ENCODE data around the gene FCSK. TPM values are rescaled to one million over a fixed set of nuclear protein-coding genes. Genes with fewer than 3 reads are reported as not detected.

The FCSK gene
- total and polyA plus RNA-seq, 2 of the 8 experiments (the other 6 are each of a cell fraction or from before 2014, with no cell fraction given) = 4.6 to 5.1 TPM

DNA sequence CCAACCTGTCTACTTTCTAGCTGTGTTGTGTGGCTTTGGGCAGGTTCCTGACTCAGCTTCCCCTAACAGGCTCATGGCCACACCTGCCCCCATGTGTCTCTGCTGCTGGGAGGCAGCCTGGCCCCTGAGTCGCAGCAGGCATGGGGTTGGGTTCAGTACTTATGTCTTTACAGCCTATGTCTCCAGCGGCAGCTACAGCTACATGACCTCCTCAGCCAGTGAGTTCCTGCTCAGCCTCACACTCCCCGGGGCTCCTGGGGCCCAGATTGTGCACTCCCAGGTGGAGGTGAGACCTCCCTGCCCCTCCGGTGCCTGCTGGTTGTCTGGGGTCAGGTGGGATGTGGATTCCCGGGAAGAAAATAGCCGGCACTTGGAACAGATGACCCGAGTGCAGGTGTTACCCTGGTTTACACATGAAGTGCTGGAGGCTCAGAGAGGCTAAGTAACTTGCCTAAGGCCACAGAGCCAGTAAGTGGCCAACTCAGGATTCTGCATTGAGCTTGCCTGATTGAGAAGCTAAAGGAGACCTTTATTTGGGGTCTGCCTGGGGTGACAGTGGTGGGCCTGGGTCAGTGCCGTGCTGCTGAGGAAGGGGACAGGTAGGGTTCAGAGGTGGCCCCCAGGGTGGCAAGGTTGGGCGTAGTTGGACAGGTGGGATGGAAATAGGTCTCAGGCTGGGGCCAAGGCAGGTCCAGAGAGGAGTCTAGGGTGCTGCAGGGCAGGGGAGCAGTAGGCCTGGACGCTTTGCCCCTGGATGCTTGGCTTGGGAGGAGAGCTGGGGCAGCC, 15.9 kb downstream of the FCSK start:
- no peak overlapping the region for H3K4me3 ChIP-seq (ENCODE audit: extremely low read depth in 1 of 4, insufficient read depth in 2 of 4, low read depth in 3 of 4, low read length in 4 of 4)
- no peak overlapping the region for H2AFZ ChIP-seq (ENCODE audit: low read length)
- H3K14ac ChIP-seq (ENCODE audit: insufficient read length) = no peak overlapping the region
- H3K79me1 ChIP-seq (ENCODE audit: low read depth, low read length) = no peaks in the 10 kb centered on the region
- H3K23me2 ChIP-seq (ENCODE audit: low read depth, low read length) = no peaks in the 10 kb centered on the region
- H2BK120ac ChIP-seq (replicated peaks; ENCODE audit: low read depth, low read length) = no peak overlapping the region
- H3K36me3 ChIP-seq (ENCODE audit: control insufficient read depth in 2 of 4, insufficient read depth in 4 of 4, low read length in 3 of 4) = no peaks in the 10 kb centered on the region
- ChIA-PET POLR2A (ENCODE audit: partially characterized antibody) (interaction anchor here (0.7 to 4.5 kb wide), 10 partner anchors 8 to 219 kb away, joined by 3 to 36 read pairs (median 3); partner anchors contain the start of genes DDX19A, EXOSC6 and FCSK), CTCF (ENCODE audit: partially characterized antibody) (interaction anchor here (0.6 to 13.6 kb wide), 26 partner anchors 9 to 1368 kb away, joined by 3 to 180 read pairs (median 6); partner anchors contain the start of gene FCSK)
- no peak overlapping the region for H3K4me2 ChIP-seq (ENCODE audit: insufficient read depth in 1 of 2, low read depth in 2 of 2, low read length in 2 of 2)
- H4K20me1 ChIP-seq (replicated peaks in 1 of 2; ENCODE audit: control insufficient read depth in 1 of 2, insufficient read depth in 2 of 2, low read length in 2 of 2) = peaks cover 0 to 2% of the 10 kb centered on the region in 2 experiments
- H2BK15ac ChIP-seq (ENCODE audit: low read length) = no peak overlapping the region
- H3K27ac ChIP-seq (ENCODE audit: low read depth, low read length) = no peak overlapping the region
- WGBS, 2 experiments (ENCODE audit: extremely low coverage in 1 of 2, insufficient coverage in 1 of 2, insufficient read length in 1 of 2, insufficient replicate concordance in 2 of 2, low coverage in 1 of 2, low lambda C conversion rate in 2 of 2, missing lambda C conversion rate in 1 of 2) = 89% methylated on average over 10 of the region's 10 CpGs; no CpG with 5 or more reads in 1 of the 2 experiments
- no peaks in the 10 kb centered on the region; a peak in 1 of 7 replicates for H3K4me1 ChIP-seq (replicated peaks in 1 of 4; ENCODE audit: control insufficient read depth in 3 of 4, insufficient read depth in 4 of 4, low read length in 3 of 4)
- DNase-seq (ENCODE audit: low read depth in 1 of 2, low spot score in 2 of 2) = no peak
- peak overlapping the region; percentile 50; the same call in 1 of the 2 replicates for H2BK12ac ChIP-seq (ENCODE audit: low read depth, low read length)
- TF ChIP-seq KDM5A (IDR thresholded peaks at IDR 0.05; ENCODE audit: low read length) (no peak), GTF2F1 (IDR thresholded peaks at IDR 0.05; ENCODE audit: borderline replicate concordance, low read depth, low read length) (no peak), RXRA (IDR thresholded peaks at IDR 0.05; ENCODE audit: insufficient read depth, low read depth, low read length) (no peak), JUND (IDR thresholded peaks at IDR 0.05; ENCODE audit: low read length) (no peak), GABPA (IDR thresholded peaks at IDR 0.05; ENCODE audit: borderline replicate concordance, insufficient read depth, low read length) (no peak), CTBP2 (IDR thresholded peaks at IDR 0.05; ENCODE audit: borderline replicate concordance, insufficient read depth, insufficient read length, low read length) (no peak), EGR1 (IDR thresholded peaks at IDR 0.05; ENCODE audit: borderline replicate concordance, low read depth, low read length) (no peak), TBP (IDR thresholded peaks at IDR 0.05; ENCODE audit: low read depth, low read length) (no peak)
- H3K23ac ChIP-seq (ENCODE audit: insufficient read length) = no peak overlapping the region
- H3K79me2 ChIP-seq (ENCODE audit: control insufficient read depth in 1 of 2, insufficient read depth in 2 of 2, low read length in 2 of 2) = no peaks in the 10 kb centered on the region
- H2BK20ac ChIP-seq (ENCODE audit: low read length) = no peak overlapping the region
- no peak overlapping the region for H2BK5ac ChIP-seq (ENCODE audit: low read depth, low read length)
- H4K8ac ChIP-seq (ENCODE audit: extremely low read depth, insufficient read depth, low read length) = peak overlapping the region; percentile 51; the same call in 1 of the 2 replicates
- peak overlapping the region; percentile 29 for H4K5ac ChIP-seq (ENCODE audit: insufficient read length, low read depth, low read length)
- no peaks in the 10 kb centered on the region for H3K9me3 ChIP-seq (ENCODE audit: insufficient read depth in 2 of 2, low read depth in 1 of 2, low read length in 1 of 2)
- no peak overlapping the region for H3K9ac ChIP-seq (replicated peaks in 1 of 4; ENCODE audit: extremely low read depth in 1 of 4, low read depth in 3 of 4, low read length in 3 of 4)
- no peak overlapping the region; the same call in 1 of the 2 replicates for H2AK5ac ChIP-seq (ENCODE audit: low read depth, low read length)
- no peak overlapping the region for H3K18ac ChIP-seq (ENCODE audit: extremely low read depth, low read length)
- peak overlapping the region; percentile 69 for H3K4ac ChIP-seq (replicated peaks; ENCODE audit: insufficient read length, low read depth, low read length)
- no peaks in the 10 kb centered on the region for H3K27me3 ChIP-seq (replicated peaks in 1 of 4; ENCODE audit: control insufficient read depth in 3 of 4, extremely low read depth in 1 of 4, insufficient read depth in 3 of 4, low read length in 3 of 4)
- H4K91ac ChIP-seq (replicated peaks; ENCODE audit: insufficient read length, low read length) = peak overlapping the region; percentile 65
- no peak overlapping the region for H3K56ac ChIP-seq (replicated peaks; ENCODE audit: insufficient read length, low read depth, low read length)
- FAIRE-seq = no peak
